GM12878 (cell line): Measurements from ENCODE around the gene SECTM1. TPM values are rescaled to one million over a fixed set of nuclear protein-coding genes. Genes with fewer than 3 reads are reported as not detected.

ENCODE experiments used
- ATAC-seq: fragments of 200-7000 bp; cut with Tn5 transposase; 3 replicates; pipeline ENCODE4 v1.9.1; 2020; ENCODE audit warnings: mild to moderate bottlenecking, moderate library complexity
- BruUV-seq: library from RNA; stranded (reverse); fragments of 400-500 nt; replicated peaks from 2 replicates; lab custom pipeline; 2021; lab: Mats Ljungman, UMichigan
- CTCF ChIA-PET: fragments of 300-600 bp; sonication (Branson Sonifier 250); formaldehyde crosslinking; extraction: SDS; loops from one replicate; lab custom pipeline; 2021; ENCODE audit warnings: inconsistent platforms; lab: Yijun Ruan, JAX
- POLR2A ChIA-PET: fragments of 350-600 bp; formaldehyde crosslinking; extraction: SDS; loops from one replicate; lab custom pipeline; 2021; ENCODE audit warnings: inconsistent platforms; lab: Charles Lee
- RAD21 ChIA-PET: fragments of 300-600 bp; sonication (Branson Sonifier 250); formaldehyde crosslinking; loops from one replicate; lab custom pipeline; 2023; ENCODE audit warnings: antibody characterized with exemption; ENCODE audit not compliant: unreplicated experiment; lab: Charles Lee
- SMC1A ChIA-PET: fragments of 300-600 bp; sonication (Branson Sonifier 250); formaldehyde crosslinking; loops from one replicate; lab custom pipeline; 2023; ENCODE audit not compliant: unreplicated experiment, uncharacterized antibody; lab: Charles Lee
- DNase-seq: peaks from one replicate; pipeline ENCODE4 v3.0.0-alpha.2; 2011; ENCODE audit warnings: low read depth, low spot score
- FAIRE-seq: peaks from 3 replicates; lab custom pipeline; 2011; peaks lifted over from hg19 to GRCh38; lab: Jason Lieb, UNC
- H2AFZ ChIP-seq: 2 replicates; pipeline ENCODE4 v1.6.0; 2011; ENCODE audit warnings: low read depth, low read length, control low read depth; ENCODE audit not compliant: control insufficient read depth
- H3K27ac ChIP-seq: 2 replicates; pipeline ENCODE4 v1.5.1; 2011; ENCODE audit warnings: control low read depth; ENCODE audit not compliant: control insufficient read depth, insufficient read depth
- H3K27me3 ChIP-seq, 2 experiments: replicated peaks in 1 of 2; 2 replicates each; pipeline versions ENCODE4 v1.6.0 to v1.6.1; 2011; ENCODE audit warnings: low read length in 1 of 2; ENCODE audit not compliant: control insufficient read depth in 2 of 2, insufficient read depth in 2 of 2
- H3K36me3 ChIP-seq, 2 experiments: 2 replicates each; pipeline ENCODE4 v1.5.1; 2011; ENCODE audit warnings: low read length in 1 of 2; ENCODE audit not compliant: control insufficient read depth in 2 of 2, insufficient read depth in 2 of 2
- H3K4me1 ChIP-seq: 2 replicates; pipeline ENCODE4 v1.6.1; 2011; ENCODE audit warnings: mild to moderate bottlenecking, low read length, moderate library complexity, mixed read lengths; ENCODE audit not compliant: control insufficient read depth, insufficient read depth
- H3K4me2 ChIP-seq: 2 replicates; pipeline ENCODE4 v1.6.0; 2011; ENCODE audit warnings: control low read depth; ENCODE audit not compliant: control insufficient read depth, insufficient read depth
- H3K4me3 ChIP-seq: fragments of 200-600 bp; sonication (generic); 2 replicates; pipeline ENCODE4 v1.5.1; 2016
- H3K79me2 ChIP-seq: 2 replicates; pipeline ENCODE4 v1.6.0; 2011; ENCODE audit warnings: low read length; ENCODE audit not compliant: control insufficient read depth, insufficient read depth
- H3K9ac ChIP-seq: 2 replicates; pipeline ENCODE4 v1.8.0; 2011; ENCODE audit warnings: low read length, control low read depth, mixed read lengths; ENCODE audit not compliant: control insufficient read depth, insufficient read depth
- H3K9me3 ChIP-seq: replicated peaks from 3 replicates; pipeline ENCODE4 v1.5.1; 2011; ENCODE audit warnings: mild to moderate bottlenecking, low read length; ENCODE audit not compliant: control insufficient read depth, insufficient read depth
- H4K20me1 ChIP-seq: 2 replicates; pipeline ENCODE4 v1.6.0; 2011; ENCODE audit not compliant: control insufficient read depth, insufficient read depth
- BCL11A ChIP-seq: IDR thresholded peaks from 2 replicates; pipeline ENCODE4 v1.6.1; 2011; ENCODE audit warnings: low read depth, low read length
- BMI1 ChIP-seq: fragments of 450-650 bp; IDR thresholded peaks from 2 replicates; pipeline ENCODE4 v1.6.1; 2016; ENCODE audit warnings: mild to moderate bottlenecking, moderate library complexity, borderline replicate concordance
- CREB1 ChIP-seq: IDR thresholded peaks from 2 replicates; pipeline ENCODE4 v1.6.1; 2012; ENCODE audit warnings: low read depth, mild to moderate bottlenecking, inconsistent platforms
- ETV6 ChIP-seq, 2 experiments: fragments of 450-650 bp in 1 of 2; IDR thresholded peaks in 1 of 2; conservative IDR thresholded peaks in 1 of 2; 2 replicates each; pipeline ENCODE4 v1.6.1; 2014; ENCODE audit warnings: antibody characterized with exemption in 1 of 2, borderline replicate concordance in 1 of 2, low read depth in 1 of 2, mild to moderate bottlenecking in 1 of 2, moderate library complexity in 1 of 2
- EZH2 ChIP-seq: IDR thresholded peaks from 2 replicates; pipeline ENCODE4 v1.6.1; 2012; ENCODE audit warnings: low read depth, mild to moderate bottlenecking, control low read depth, inconsistent platforms, low read length, borderline replicate concordance; ENCODE audit not compliant: control insufficient read depth
- LARP7 ChIP-seq: fragments of 450-650 bp; IDR thresholded peaks from 2 replicates; pipeline ENCODE4 v1.6.1; 2017; ENCODE audit warnings: mild to moderate bottlenecking
- MYB ChIP-seq: fragments of 150-350 bp; IDR thresholded peaks from 2 replicates; pipeline ENCODE4 v1.6.1; 2014; ENCODE audit warnings: mild to moderate bottlenecking, low read depth, low read length, borderline replicate concordance
- NFIC ChIP-seq: IDR thresholded peaks from 2 replicates; pipeline ENCODE4 v1.6.1; 2012; ENCODE audit warnings: low read depth, mild to moderate bottlenecking, inconsistent platforms, low read length, moderate library complexity
- NFXL1 ChIP-seq: fragments of 450-650 bp; IDR thresholded peaks from 2 replicates; pipeline ENCODE4 v1.6.1; 2017; ENCODE audit warnings: antibody characterized with exemption, mild to moderate bottlenecking, borderline replicate concordance
- NFYB ChIP-seq: IDR thresholded peaks from 2 replicates; pipeline ENCODE4 v1.6.1; 2011; ENCODE audit warnings: low read depth, mild to moderate bottlenecking, low read length, improper control_type of control experiment, moderate library complexity; ENCODE audit not compliant: insufficient read depth
- SMARCA5 ChIP-seq: fragments of 450-650 bp; IDR thresholded peaks from 2 replicates; pipeline ENCODE4 v1.6.1; 2017; ENCODE audit warnings: mild to moderate bottlenecking
- SUPT20H ChIP-seq: IDR thresholded peaks from 2 replicates; pipeline ENCODE4 v1.6.1; 2011; ENCODE audit warnings: low read depth, mild to moderate bottlenecking, low read length, moderate library complexity, borderline replicate concordance; ENCODE audit not compliant: control insufficient read depth
- TCF12 ChIP-seq: IDR thresholded peaks from 2 replicates; pipeline ENCODE4 v1.6.1; 2011; ENCODE audit warnings: low read depth, mild to moderate bottlenecking, low read length
- TCF3 ChIP-seq: IDR thresholded peaks from 2 replicates; pipeline ENCODE4 v1.6.1; 2012; ENCODE audit warnings: low read depth, mild to moderate bottlenecking, low read length, borderline replicate concordance; ENCODE audit not compliant: insufficient read depth
- USF1 ChIP-seq: IDR thresholded peaks from 2 replicates; pipeline ENCODE4 v1.6.1; 2011; ENCODE audit warnings: borderline replicate concordance, low read depth, mild to moderate bottlenecking, moderate library complexity, mixed read lengths, low read length; ENCODE audit not compliant: insufficient read depth; ENCODE audit errors: extremely low read length
- ZNF384 ChIP-seq: IDR thresholded peaks from 2 replicates; pipeline ENCODE4 v1.6.1; 2012; ENCODE audit warnings: low read depth, mild to moderate bottlenecking, low read length, improper control_type of control experiment, borderline replicate concordance
- ZSCAN29 ChIP-seq: fragments of 450-650 bp; IDR thresholded peaks from 2 replicates; pipeline ENCODE4 v1.6.1; 2017; ENCODE audit warnings: mild to moderate bottlenecking, moderate library complexity
- WGBS: methylation state at CpG from one replicate; pipeline ENCODE4 v1.1.6; 2016; ENCODE audit warnings: low lambda C conversion rate; ENCODE audit not compliant: insufficient replicate concordance, insufficient coverage; ENCODE audit errors: missing lambda C conversion rate; 5-methylcytosine and 5-hydroxymethylcytosine counted together
- in situ Hi-C: fragments of 300-500 bp; cut with MboI; formaldehyde crosslinking; loops from 9 replicates; pipeline ENCODE4 v1.14.3; 2018; ENCODE audit warnings: mixed read lengths
- intact Hi-C: fragments of 100-400 bp; cut with micrococcal nuclease; formaldehyde crosslinking; loops from one replicate; pipeline ENCODE4 v1.14.2; 2022; ENCODE audit not compliant: unreplicated experiment
- polyA plus RNA-seq, 11 experiments: library from polyadenylated mRNA; depleted of rRNA in 4 of 11; unstranded in 6 of 11; stranded (reverse) in 5 of 11; fragments of >200 nt; fragmentation: Nextera tagmentation in 4 of 11; fragmentation: Illumina TruSeq in 1 of 11; extraction: Ambion mirVana in 4 of 11; extraction: Trizol in 1 of 11; gene quantifications; 1 replicate in 1 of 11; 2 replicates in 10 of 11; pipeline versions ENCODE4 v1.2.1 to v1.2.3, GENCODE V29; 2011 to 2016; ENCODE audit warnings: inconsistent platforms in 2 of 11, missing spikeins in 2 of 11, low read depth in 1 of 11
- total RNA-seq, 4 experiments: library from RNA; depleted of rRNA in 3 of 4; stranded (reverse); fragments of >200 nt in 3 of 4; fragmentation: Illumina TruSeq in 1 of 4; extraction: Trizol in 1 of 4; gene quantifications; 2 replicates each; pipeline versions ENCODE4 v1.2.1 to v1.2.3, GENCODE V29; 2013 to 2021
- TF ChIP-seq, protein P1 (sequence below): fragments of 450-650 bp; formaldehyde crosslinking; IDR thresholded peaks from 2 replicates; pipeline ENCODE4 v1.4.0; 2020; ENCODE audit warnings: mild to moderate bottlenecking, moderate library complexity

The SECTM1 gene
- total and polyA plus RNA-seq, 10 of the 15 experiments (the other 5 are each of a cell fraction or from before 2014, with no cell fraction given) = 0.10 to 0.13 (median 0.12) TPM; not detected in 7

GRCh38 chr17:82301300-82301915 lies 32.2 kb downstream of the SECTM1 start:
- Histone ChIP-seq H3K36me3 (no peaks in the 10 kb centered on the region), H4K20me1 (no peaks in the 10 kb centered on the region), H3K9me3 (no peaks in the 10 kb centered on the region), H2AFZ (no peak overlapping the region; the same call in 1 of the 2 replicates), H3K4me2 (peak overlapping the region; percentile 77), H3K27ac (no peak overlapping the region), H3K9ac (peak overlapping the region; percentile 8; the same call in 1 of the 2 replicates), H3K4me1 (peaks cover 41% of the 10 kb centered on the region), H3K27me3 (no peaks in the 10 kb centered on the region; a peak in 1 of 4 replicates), H3K4me3 (no peak overlapping the region), H3K79me2 (no peaks in the 10 kb centered on the region)
- RAD21 ChIA-PET = interaction anchor here (0.9 to 7.9 kb wide), 15 partner anchors 9 to 96 kb away, joined by 3 to 77 read pairs (median 4); partner anchors contain the start of genes CD7, CSNK1D and SLC16A3
- ATAC-seq (no peak), DNase-seq (no peak), FAIRE-seq (no peak)
- BruUV-seq = no TSS peak
- CTCF ChIA-PET = interaction anchor here (0.7 to 8.7 kb wide), 19 partner anchors 8 to 270 kb away, joined by 3 to 94 read pairs (median 4); partner anchors contain the start of gene RAC3
- SMC1A ChIA-PET = interaction anchor here (0.7 to 5.1 kb wide), 9 partner anchors 10 to 96 kb away, joined by 3 to 42 read pairs (median 5); partner anchors contain the start of gene CD7
- WGBS = 68% methylated on average over 12 of the region's 12 CpGs
- intact Hi-C loops = no loop called here
- in situ Hi-C loops = no loop called here
- POLR2A ChIA-PET = interaction anchor here (0.7 to 4.0 kb wide), 11 partner anchors 8 to 148 kb away, joined by 3 to 32 read pairs (median 5); partner anchors contain the start of genes CSNK1D and SLC16A3
- TF ChIP-seq ZSCAN29 = peak; percentile 76
- TF ChIP-seq ZNF384 = no peak
- no peak for TF ChIP-seq SUPT20H
- no peak for TF ChIP-seq NFXL1
- no peak for TF ChIP-seq BCL11A
- TF ChIP-seq BMI1 = no peak
- no peak for TF ChIP-seq NFIC
- 0 out of 4 replicates have a peak, but pooled peaks of 1 of the 2 experiments have one; percentile 8 for TF ChIP-seq ETV6 (conservative IDR thresholded peaks at IDR 0.05 in 1 of 2, IDR thresholded peaks at IDR 0.05 in 1 of 2; ENCODE audit: borderline replicate concordance in 1 of 2, low read depth in 1 of 2)
- no peak for TF ChIP-seq EZH2
- TF ChIP-seq LARP7 = 0 out of 2 replicates have a peak, but pooled peaks have one; percentile 22
- TF ChIP-seq MYB = no peak
- TF ChIP-seq SMARCA5 = peak; percentile 81
- TF ChIP-seq, protein P1, sequence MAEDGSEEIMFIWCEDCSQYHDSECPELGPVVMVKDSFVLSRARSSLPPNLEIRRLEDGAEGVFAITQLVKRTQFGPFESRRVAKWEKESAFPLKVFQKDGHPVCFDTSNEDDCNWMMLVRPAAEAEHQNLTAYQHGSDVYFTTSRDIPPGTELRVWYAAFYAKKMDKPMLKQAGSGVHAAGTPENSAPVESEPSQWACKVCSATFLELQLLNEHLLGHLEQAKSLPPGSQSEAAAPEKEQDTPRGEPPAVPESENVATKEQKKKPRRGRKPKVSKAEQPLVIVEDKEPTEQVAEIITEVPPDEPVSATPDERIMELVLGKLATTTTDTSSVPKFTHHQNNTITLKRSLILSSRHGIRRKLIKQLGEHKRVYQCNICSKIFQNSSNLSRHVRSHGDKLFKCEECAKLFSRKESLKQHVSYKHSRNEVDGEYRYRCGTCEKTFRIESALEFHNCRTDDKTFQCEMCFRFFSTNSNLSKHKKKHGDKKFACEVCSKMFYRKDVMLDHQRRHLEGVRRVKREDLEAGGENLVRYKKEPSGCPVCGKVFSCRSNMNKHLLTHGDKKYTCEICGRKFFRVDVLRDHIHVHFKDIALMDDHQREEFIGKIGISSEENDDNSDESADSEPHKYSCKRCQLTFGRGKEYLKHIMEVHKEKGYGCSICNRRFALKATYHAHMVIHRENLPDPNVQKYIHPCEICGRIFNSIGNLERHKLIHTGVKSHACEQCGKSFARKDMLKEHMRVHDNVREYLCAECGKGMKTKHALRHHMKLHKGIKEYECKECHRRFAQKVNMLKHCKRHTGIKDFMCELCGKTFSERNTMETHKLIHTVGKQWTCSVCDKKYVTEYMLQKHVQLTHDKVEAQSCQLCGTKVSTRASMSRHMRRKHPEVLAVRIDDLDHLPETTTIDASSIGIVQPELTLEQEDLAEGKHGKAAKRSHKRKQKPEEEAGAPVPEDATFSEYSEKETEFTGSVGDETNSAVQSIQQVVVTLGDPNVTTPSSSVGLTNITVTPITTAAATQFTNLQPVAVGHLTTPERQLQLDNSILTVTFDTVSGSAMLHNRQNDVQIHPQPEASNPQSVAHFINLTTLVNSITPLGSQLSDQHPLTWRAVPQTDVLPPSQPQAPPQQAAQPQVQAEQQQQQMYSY (CRISPR knock-in tag) = no peak
- TF ChIP-seq TCF3 = no peak
- no peak for TF ChIP-seq USF1
- TF ChIP-seq NFYB = no peak
- TF ChIP-seq TCF12 = no peak
- TF ChIP-seq CREB1 = no peak
